Activated naive CD8-positive, alpha-beta T cell treated with anti-CD3 and anti-CD28 coated beads, Interleukin-2, amount 10 ng/mL, durations not matched to agents 7 days and 5 days (primary cell): ENCODE data around the gene OR4K1. TPM values are rescaled to one million over a fixed set of nuclear protein-coding genes. Genes with fewer than 3 reads are reported as not detected.
"Not testable (repeated sequence)": the region's sequence is repeated elsewhere in the genome, so short reads cannot be mapped to it uniquely, and the experiment has no call there.

Experiments used
- ATAC-seq: fragments of 150-1000 bp; cut with Tn5 transposase; one replicate; pipeline ENCODE4 v1.10.0; 2021; ENCODE audit warnings: low read depth, moderate library complexity
- POLR2A ChIA-PET: fragments of 350-600 bp; sonication (Branson Sonifier 250); formaldehyde crosslinking; loops from one replicate; lab custom pipeline; 2021; ENCODE audit warnings: antibody characterized with exemption; lab: Charles Lee
- DNase-seq: peaks from one replicate; pipeline ENCODE4 v3.0.0; 2021
- H3K27ac Mint-ChIP-seq: one replicate; pipeline ENCODE4 v1.8.0; 2022; ENCODE audit warnings: mild to moderate bottlenecking, mixed read lengths
- H3K27me3 Mint-ChIP-seq: one replicate; pipeline ENCODE4 v1.8.0; 2022; ENCODE audit warnings: mild to moderate bottlenecking, moderate library complexity, mixed read lengths
- H3K36me3 Mint-ChIP-seq: one replicate; pipeline ENCODE4 v1.8.0; 2021; ENCODE audit warnings: mild to moderate bottlenecking, mixed read lengths
- H3K4me1 Mint-ChIP-seq: one replicate; pipeline ENCODE4 v1.8.0; 2021; ENCODE audit warnings: mixed read lengths
- H3K4me3 Mint-ChIP-seq: one replicate; pipeline ENCODE4 v1.8.0; 2022; ENCODE audit warnings: mild to moderate bottlenecking, moderate library complexity, mixed read lengths
- H3K9me3 Mint-ChIP-seq: one replicate; pipeline ENCODE4 v1.8.0; 2021; ENCODE audit warnings: mixed read lengths
- total RNA-seq, 2 experiments: library from RNA; stranded (reverse); gene quantifications; one replicate each; pipeline ENCODE4 v1.2.3, GENCODE V29; 2021

The OR4K1 gene
- total RNA-seq, 2 experiments from 2014 or later, result not detected

DNA sequence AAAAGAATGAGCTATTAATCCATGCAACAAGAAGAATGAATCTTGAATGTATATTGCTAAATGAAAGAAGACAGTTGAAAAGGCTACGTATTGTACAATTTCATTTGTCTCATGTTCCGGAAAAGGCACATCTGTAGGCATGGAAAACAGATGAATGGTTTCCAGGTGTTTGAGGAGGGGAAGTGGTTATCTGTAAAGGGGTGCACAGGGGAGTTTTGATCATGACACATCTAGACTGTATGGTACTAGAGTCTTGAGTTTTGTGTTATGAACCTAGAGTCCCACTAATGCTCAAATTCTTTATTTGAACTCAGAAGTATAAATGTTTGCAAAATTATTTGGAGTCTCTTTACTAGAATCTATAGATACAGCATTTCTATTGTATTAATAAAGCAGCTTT lies 39.0 kb downstream of the OR4K1 start:
- POLR2A ChIA-PET, H3K4me3 Mint-ChIP-seq, DNase-seq, ATAC-seq, H3K9me3 Mint-ChIP-seq, H3K4me1 Mint-ChIP-seq, H3K36me3 Mint-ChIP-seq, H3K27ac Mint-ChIP-seq, H3K27me3 Mint-ChIP-seq: not testable (repeated sequence)

DNA sequence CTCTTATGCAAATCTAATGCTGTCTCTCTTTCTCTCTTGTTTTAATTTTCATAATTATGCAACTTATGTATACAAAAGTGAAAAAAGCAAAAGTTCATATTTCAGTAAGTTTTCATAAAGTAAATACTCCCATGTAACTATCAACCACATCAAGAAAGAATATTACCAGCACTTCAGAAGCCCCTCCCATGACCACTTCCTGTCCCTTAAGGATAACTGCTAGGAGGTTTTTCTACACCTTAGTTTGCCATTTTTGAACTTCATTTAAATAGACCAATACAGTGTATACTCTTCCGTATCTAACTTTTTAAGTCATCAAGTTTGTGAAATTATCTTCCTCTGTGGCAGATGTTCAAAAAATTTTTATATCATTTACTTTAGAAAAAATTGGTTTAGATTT lies 44.1 kb downstream of the OR4K1 start:
- peak; percentile 82 for ATAC-seq
- POLR2A ChIA-PET, result no interaction called here
- Mint-ChIP-seq H3K36me3 (peaks cover 9% of the 10 kb centered on the region), H3K9me3 (peaks cover 9% of the 10 kb centered on the region), H3K27me3 (no peaks in the 10 kb centered on the region), H3K27ac (peak overlapping the region; percentile 15), H3K4me1 (peaks cover 11% of the 10 kb centered on the region), H3K4me3 (peak overlapping the region; percentile 28)
- DNase-seq, result no peak

DNA sequence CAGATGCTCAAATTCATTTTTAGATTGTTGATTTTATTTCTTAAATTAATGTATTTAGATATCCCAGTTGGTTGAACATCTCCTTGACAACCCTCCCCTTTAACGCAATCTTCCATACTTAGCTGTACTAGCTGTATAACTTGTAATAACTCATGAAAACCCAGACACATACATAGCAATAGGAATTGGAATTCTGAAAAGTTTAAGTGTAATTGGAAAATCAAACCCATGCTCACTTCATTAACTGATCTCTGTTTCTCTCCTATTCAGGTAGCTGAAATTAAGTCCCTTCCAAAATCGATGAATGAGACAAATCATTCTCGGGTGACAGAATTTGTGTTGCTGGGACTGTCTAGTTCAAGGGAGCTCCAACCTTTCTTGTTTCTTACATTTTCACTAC lies 44.6 kb downstream of the OR4K1 start, which contains the start of gene OR4K15:
TSS of gene OR4K15 (plus strand) at position 301 of the 400 bp plus-strand sequence. CDS start at position 301, 0 bp downstream.
- peaks cover 9% of the 10 kb centered on the region for H3K9me3 Mint-ChIP-seq
- H3K27ac Mint-ChIP-seq, result peak within 1 kb of the TSS; percentile 15
- H3K4me1 Mint-ChIP-seq, result peaks cover 11% of the 10 kb centered on the region
- H3K36me3 Mint-ChIP-seq, result peaks cover 9% of the 10 kb centered on the region
- H3K4me3 Mint-ChIP-seq, result peak within 1 kb of the TSS; percentile 28
- ATAC-seq, result no peak
- POLR2A ChIA-PET, result no interaction called here
- no peaks in the 10 kb centered on the region for H3K27me3 Mint-ChIP-seq
- no peak for DNase-seq

Other genes starting within 250 kb of the OR4K1 start
- gene OR11H2, start 217.0 kb upstream of the OR4K1 start, total RNA-seq, result not detected
- gene OR4Q3, start 187.3 kb upstream of the OR4K1 start, total RNA-seq, result not detected
- not detected for gene OR4M1, start 157.4 kb upstream of the OR4K1 start, total RNA-seq
- not detected for gene OR4N2, start 127.1 kb upstream of the OR4K1 start, total RNA-seq
- not detected for gene OR4K2, start 55.8 kb upstream of the OR4K1 start, total RNA-seq
- not detected for gene OR4K5, start 10.3 kb upstream of the OR4K1 start, total RNA-seq
- gene OR4K15, start 44.7 kb downstream of the OR4K1 start, total RNA-seq, result not detected
- not detected for gene OR4Q2, start 71.2 kb downstream of the OR4K1 start, total RNA-seq
- gene OR4K14, start 88.4 kb downstream of the OR4K1 start, total RNA-seq, result not detected
- gene OR4K13, start 105.1 kb downstream of the OR4K1 start, total RNA-seq, result not detected
- gene OR4L1, start 129.1 kb downstream of the OR4K1 start, total RNA-seq, result not detected
- gene OR4K17, start 179.8 kb downstream of the OR4K1 start, total RNA-seq, result not detected
- not detected for gene OR4N5, start 207.9 kb downstream of the OR4K1 start, total RNA-seq